ENCODE results near the gene PTPDC1.

Gene PTPDC1

GRCh38 chr9:94078086-94078485 lies 6.2 kb upstream of the PTPDC1 start:
- TF ChIP-seq, protein P1, sequence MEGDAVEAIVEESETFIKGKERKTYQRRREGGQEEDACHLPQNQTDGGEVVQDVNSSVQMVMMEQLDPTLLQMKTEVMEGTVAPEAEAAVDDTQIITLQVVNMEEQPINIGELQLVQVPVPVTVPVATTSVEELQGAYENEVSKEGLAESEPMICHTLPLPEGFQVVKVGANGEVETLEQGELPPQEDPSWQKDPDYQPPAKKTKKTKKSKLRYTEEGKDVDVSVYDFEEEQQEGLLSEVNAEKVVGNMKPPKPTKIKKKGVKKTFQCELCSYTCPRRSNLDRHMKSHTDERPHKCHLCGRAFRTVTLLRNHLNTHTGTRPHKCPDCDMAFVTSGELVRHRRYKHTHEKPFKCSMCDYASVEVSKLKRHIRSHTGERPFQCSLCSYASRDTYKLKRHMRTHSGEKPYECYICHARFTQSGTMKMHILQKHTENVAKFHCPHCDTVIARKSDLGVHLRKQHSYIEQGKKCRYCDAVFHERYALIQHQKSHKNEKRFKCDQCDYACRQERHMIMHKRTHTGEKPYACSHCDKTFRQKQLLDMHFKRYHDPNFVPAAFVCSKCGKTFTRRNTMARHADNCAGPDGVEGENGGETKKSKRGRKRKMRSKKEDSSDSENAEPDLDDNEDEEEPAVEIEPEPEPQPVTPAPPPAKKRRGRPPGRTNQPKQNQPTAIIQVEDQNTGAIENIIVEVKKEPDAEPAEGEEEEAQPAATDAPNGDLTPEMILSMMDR (IDR thresholded peaks at IDR 0.05; ENCODE audit: insufficient read depth, low read length, missing control alignments): no peak
- no peak overlapping the region for H3K4me3 ChIP-seq (ENCODE audit: low read depth, low read length)
- ChIA-PET CTCF (interaction anchor here (0.6 to 2.1 kb wide), 4 partner anchors 9 to 135 kb away, joined by 3 to 13 read pairs (median 4); no protein-coding TSS in a partner anchor), POLR2A (no interaction called here)
- no peak for DNase-seq (ENCODE audit: low read depth, low spot score)

DNA sequence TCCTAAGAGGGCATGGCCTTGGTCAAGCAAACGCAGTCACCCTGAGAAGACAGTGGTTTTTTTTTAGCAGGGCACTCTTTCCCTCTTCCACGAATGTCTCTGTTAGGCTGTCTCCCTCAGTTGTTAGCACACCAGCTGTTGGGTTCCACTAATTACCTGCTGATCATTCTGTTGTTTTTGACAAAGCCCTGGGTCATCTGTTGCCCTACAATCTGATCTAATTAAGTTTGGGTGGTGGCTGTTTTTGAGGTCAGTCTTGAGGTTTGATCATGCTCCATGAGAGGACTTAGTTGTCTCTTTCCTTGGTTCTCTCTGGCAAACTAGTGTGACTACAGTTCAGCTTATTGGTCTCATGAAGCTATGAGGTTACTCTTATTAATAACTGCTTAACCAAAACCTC lies 5.0 kb upstream of the PTPDC1 start:
- TF ChIP-seq, protein P1 (IDR thresholded peaks at IDR 0.05; ENCODE audit: insufficient read depth, low read length, missing control alignments): no peak
- DNase-seq (ENCODE audit: low read depth, low spot score): no peak
- no peak overlapping the region for H3K4me3 ChIP-seq (ENCODE audit: low read depth, low read length)
- POLR2A ChIA-PET: no interaction called here
- CTCF ChIA-PET: interaction anchor here (0.9 to 1.4 kb wide), 2 partner anchors 10 to 134 kb away, joined by 3 read pairs; no protein-coding TSS in a partner anchor

- TF ChIP-seq, protein P1 (IDR thresholded peaks at IDR 0.05; ENCODE audit: insufficient read depth, low read length, missing control alignments): no peak
- CTCF ChIA-PET: interaction anchor here (1.4 to 3.9 kb wide), 2 partner anchors 14 to 133 kb away, joined by 3 to 25 read pairs; no protein-coding TSS in a partner anchor
- POLR2A ChIA-PET: no interaction called here
- no peak overlapping the region for H3K4me3 ChIP-seq (ENCODE audit: low read depth, low read length)
- no peak for DNase-seq (ENCODE audit: low read depth, low spot score)
These were observed 4.0 kb upstream of the PTPDC1 start for GRCh38 chr9:94080249-94080648.

DNA sequence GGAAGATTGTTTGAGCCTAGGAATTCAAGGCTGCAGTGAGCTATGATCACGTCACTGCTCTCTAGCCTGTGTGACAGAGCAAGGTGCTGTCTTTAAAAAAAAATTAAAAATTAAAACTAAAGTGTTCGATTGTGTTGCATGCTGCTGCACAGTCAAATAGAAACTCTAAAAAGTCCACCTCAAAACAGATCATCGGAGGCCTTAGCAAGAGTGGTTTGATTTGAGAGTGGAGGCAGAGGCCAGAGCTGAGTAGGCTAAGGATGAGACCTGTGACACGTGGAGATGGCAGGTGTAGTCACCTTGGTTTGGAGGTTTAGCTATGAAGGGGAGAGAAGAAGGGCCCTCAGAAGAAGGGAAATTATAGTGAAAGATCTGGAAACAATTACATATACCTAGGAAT lies 2.8 kb upstream of the PTPDC1 start:
- DNase-seq (ENCODE audit: low read depth, low spot score): no peak
- no peak overlapping the region for H3K4me3 ChIP-seq (ENCODE audit: low read depth, low read length)
- TF ChIP-seq, protein P1 (IDR thresholded peaks at IDR 0.05; ENCODE audit: insufficient read depth, low read length, missing control alignments): no peak
- CTCF ChIA-PET: interaction anchor here (3.9 kb wide), 1 partner anchor 15 kb away, joined by 25 read pairs; no protein-coding TSS in a partner anchor
- POLR2A ChIA-PET: no interaction called here

- CTCF ChIA-PET: interaction anchor here (2.8 to 3.9 kb wide), 2 partner anchors 15 to 18 kb away, joined by 11 to 25 read pairs; no protein-coding TSS in a partner anchor
- TF ChIP-seq, protein P1 (IDR thresholded peaks at IDR 0.05; ENCODE audit: insufficient read depth, low read length, missing control alignments): no peak
- H3K4me3 ChIP-seq (ENCODE audit: low read depth, low read length): no peak overlapping the region
- no peak for DNase-seq (ENCODE audit: low read depth, low spot score)
- POLR2A ChIA-PET: no interaction called here
These were observed 2.3 kb upstream of the PTPDC1 start for GRCh38 chr9:94081864-94082463.

DNA sequence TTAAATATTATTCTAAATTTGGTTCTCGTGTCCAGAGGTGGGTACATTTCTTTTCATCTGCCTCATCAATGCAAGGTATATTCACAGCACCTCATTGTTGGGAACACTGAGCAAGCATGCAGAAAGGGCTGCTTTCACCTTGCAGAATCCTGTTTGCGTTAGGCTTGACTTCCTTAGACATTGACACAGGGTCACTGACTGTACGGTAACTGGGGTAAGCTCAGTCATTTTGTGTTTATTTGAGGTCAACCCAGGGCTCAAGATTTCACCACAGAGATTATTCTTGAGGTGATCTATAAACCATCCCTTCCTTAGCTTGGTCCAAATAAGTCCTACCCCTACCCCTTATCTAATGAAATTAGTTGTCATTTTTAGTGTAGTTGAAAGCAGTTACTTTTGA lies 1.7 kb upstream of the PTPDC1 start:
- ChIA-PET POLR2A (no interaction called here), CTCF (interaction anchor here (1.2 to 3.9 kb wide), 3 partner anchors 14 to 18 kb away, joined by 5 to 25 read pairs (median 11); no protein-coding TSS in a partner anchor)
- TF ChIP-seq, protein P1 (IDR thresholded peaks at IDR 0.05; ENCODE audit: insufficient read depth, low read length, missing control alignments): no peak
- H3K4me3 ChIP-seq (ENCODE audit: low read depth, low read length): no peak overlapping the region
- DNase-seq (ENCODE audit: low read depth, low spot score): no peak
